Adrenal gland (tissue), 5 donors: ENCODE data around the gene VPS54.

Experiments used
- CTCF ChIP-seq, 6 experiments: fragments of 450-650 bp in 4 of 6; fragments of 200-600 bp in 2 of 6; sonication (generic) in 1 of 6; IDR thresholded peaks; 1 replicate in 5 of 6; 2 replicates in 1 of 6; pipeline versions ENCODE4 v1.5.1 to v1.8.0; 2016 to 2021; ENCODE audit warnings: antibody characterized with exemption in 6 of 6, mild to moderate bottlenecking in 2 of 6, moderate library complexity in 1 of 6
- POLR2A ChIP-seq, 2 donors: fragments of 450-650 bp; IDR thresholded peaks; one replicate each; pipeline ENCODE4 v1.6.1; 2017; ENCODE audit warnings: antibody characterized with exemption in 2 of 2, mild to moderate bottlenecking in 2 of 2, moderate library complexity in 1 of 2
- donor health status: DM: no; HTN: no; CAD: no.

GRCh38 chr2:64065516-64065915 lies 46.3 kb upstream of the VPS54 start:
- no peak for TF ChIP-seq CTCF (IDR thresholded peaks at IDR 0.05)
- TF ChIP-seq POLR2A (IDR thresholded peaks at IDR 0.05): no peak
